Cerebellar nuclear complex (tissue), 1 donor: ENCODE measurements around the gene FSD1L.

ENCODE experiments used
- DNase-seq, 2 experiments: peaks; one replicate each; lab custom pipeline; 2025; lab: John Stamatoyannopoulos, UW

The FSD1L gene

DNA sequence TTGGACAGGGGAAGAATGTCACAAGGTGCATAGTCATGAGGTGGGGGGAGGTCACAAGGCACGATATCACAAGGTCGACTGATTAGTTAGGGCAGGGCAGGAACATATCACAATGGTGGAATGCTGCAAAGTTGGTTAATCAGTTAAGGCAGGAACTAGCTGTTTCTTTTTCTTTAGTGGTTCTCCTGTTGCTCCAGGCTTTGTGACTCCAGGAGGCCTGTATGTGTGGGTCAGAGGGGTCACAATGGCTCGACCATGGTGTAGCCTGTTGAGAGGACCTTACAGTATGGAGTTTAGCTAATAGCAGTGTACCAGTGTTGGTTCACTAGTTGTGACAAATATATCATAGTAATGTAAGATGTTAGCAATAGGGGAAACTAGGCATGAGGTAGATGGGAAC lies 12.4 kb upstream of the FSD1L start:
- no peak for DNase-seq

DNA sequence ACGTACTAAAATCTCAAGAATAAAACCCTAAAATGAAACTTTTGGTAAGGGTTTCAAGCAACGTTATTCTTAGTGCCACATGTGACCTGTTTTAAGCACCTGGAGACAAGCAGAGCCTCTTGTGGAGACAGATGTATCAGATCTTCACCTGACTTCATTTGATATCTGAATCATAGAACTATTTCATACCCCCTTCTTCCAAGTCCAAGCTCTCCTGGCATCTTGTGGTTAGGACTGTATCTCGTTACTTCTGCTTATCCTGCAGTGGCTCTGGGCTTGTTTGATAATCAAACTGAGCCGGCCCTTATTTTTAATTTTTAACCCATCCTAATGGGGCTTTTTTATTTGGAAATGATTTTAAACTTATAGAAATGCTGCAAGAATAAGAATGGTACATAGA lies 11.1 kb upstream of the FSD1L start:
- DNase-seq, result no peak

DNA sequence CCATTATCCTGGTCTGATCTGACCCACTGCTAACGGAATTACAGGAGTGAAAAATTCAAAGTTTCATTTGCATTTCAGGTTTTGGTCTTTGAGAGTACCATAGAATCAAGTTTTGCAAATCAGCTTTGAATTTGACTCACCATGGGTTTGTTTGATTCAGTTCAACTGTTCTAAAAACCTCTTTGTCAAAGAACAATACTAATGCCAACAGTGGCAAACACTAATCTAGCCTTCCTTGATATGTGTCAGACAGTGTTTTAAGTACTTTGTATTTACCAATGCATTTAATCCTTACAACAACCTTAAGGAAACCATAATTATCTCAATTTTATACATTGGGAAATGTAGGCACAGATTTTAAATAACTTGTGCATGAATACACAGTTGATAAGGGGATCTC lies 10.1 kb upstream of the FSD1L start:
- DNase-seq, result no peak

DNA sequence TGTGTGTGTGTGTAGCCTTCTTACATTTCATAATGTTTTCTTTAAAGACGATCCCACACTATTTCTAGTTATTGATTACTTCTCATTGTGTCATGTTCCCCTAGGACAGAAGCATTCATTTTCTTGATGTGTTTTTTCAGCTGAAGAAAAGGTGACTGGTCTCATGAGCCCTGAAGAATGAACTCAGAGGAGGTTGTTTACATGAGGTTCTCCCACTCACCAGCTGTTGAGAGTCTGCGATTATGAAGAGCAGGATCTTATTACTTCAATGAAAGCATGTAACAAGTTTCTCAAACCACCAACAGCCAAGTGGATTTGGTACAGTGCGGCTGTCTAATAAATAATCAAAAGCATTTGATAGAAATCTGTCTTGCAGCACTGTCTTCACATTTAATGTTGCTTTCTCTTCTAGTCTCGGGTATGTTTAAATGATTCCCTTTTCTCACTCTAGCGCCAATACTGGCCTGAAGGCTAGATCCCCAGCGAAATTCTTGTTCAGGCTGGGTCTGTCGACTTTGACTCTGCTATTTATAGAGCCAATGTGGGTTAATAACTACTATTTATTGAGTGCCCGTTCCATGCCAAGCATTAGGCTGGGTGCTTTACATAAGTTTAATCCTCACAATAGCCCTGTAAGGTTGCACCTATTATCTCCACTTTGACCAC lies 9.6 kb upstream of the FSD1L start:
- DNase-seq, result no peak

DNA sequence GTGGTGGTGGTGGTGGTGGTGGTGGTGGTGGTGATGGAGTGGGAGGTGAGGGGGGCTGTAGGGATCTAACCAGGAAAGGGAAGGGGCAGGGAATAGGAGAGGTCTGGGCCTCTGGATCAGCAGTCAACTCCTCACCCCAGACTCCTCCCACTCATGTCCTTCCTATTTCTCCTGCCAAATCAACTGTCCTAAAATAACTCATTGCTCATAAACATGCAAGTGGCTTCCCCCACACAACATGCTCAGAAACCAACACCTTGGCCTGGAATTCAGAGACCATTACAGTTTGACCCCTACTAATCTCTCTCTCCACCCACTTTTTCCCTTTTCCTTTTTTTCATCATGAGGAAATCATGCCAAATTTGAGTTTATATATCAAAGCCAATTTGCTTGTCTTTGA lies 8.4 kb upstream of the FSD1L start:
- no peak for DNase-seq

DNA sequence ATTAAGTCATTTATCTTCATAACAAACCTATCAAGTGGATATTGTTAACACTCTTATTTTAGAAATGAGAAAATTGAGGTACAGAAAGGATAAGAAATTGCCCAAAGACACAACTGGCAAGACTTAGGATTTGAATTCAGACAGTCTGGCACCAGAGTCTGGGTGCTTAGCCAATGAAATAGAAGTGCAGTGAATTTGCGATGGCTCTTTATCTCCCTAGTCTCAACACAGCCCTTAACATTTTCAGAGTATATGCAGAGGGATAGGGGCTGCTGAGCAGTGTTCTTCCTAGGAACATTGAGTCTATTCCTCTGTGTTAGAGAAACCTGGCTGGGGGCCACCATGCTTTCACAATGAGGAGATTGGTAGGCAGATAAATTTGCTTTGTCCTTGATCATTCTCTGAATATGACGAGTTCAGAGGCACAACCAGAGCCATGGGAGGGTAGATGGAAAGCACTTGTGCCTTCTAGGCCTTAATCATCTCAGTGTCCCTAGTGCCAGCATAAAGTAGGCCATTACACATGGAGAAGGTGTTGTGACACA lies 6.1 kb upstream of the FSD1L start:
- no peak for DNase-seq

DNA sequence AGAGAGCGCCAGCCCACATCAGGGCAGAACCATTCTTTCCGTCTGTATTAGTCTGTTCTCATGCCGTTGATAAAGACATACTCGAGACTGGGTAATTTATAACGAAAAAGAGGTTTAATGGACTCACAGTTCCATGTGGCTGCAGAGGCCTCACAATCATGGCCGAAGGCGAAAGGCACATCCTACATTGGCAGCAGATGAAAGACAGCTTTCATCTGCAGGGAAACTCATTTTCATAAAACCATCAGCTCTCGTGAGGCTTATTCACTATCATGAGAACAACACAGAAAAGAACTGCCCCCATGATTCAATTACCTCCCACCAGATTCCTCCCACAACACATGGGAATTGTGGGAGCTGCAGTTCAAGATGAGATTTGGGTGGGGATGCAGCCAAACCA lies 4.7 kb upstream of the FSD1L start:
- no peak for DNase-seq

DNA sequence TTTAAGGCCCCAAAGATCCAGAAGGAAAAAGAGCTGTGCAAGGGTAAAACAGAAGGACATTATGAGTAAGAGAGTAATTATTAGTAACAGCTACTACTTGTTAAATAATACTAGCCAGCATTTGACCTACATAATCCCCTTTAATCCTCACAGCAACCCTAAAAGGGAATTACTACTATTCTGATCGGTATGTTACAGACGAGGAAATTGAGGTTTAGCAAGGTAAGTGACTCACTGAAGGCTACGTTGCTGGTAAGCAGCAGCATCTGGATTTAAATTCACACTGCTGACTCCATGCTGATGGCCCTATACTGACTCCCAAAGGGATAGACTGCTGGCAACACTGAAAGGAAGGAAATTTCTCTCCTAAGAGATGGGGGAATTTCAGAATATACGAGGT lies 3.7 kb upstream of the FSD1L start:
- no peak for DNase-seq

DNA sequence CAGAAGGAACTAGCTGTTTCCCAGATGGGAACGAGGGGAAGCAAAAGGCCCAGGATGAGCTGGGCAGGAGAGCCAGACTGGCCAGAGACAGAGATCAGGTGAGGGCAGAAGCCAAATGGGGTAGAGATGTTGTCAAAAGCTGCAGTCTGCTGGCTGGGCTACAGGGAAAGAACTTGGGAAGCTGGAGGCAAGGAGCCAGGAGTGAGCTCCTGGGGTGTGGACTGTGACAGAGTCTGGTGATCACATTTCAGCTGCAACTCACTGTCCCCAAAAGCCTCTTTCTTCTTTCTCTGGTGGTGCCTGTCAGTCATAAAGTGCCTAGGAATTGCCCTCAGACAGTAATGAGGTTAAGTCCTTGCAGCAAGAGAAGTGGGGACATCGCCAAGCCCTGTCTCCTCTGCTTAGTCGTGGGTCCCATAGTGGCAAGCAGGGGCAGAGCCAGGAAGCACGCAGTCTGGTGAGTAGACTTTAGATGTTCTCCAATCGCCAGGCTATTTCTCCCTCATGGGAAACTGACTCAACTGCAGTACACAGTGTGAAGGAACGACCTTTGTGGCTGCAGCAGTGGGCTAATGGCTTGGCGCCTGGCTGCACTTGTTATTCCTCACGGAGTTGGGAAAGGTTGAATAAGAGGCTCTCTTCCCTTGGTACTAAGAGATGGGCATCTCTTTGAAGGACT lies 2.5 kb upstream of the FSD1L start:
- no peak for DNase-seq

DNA sequence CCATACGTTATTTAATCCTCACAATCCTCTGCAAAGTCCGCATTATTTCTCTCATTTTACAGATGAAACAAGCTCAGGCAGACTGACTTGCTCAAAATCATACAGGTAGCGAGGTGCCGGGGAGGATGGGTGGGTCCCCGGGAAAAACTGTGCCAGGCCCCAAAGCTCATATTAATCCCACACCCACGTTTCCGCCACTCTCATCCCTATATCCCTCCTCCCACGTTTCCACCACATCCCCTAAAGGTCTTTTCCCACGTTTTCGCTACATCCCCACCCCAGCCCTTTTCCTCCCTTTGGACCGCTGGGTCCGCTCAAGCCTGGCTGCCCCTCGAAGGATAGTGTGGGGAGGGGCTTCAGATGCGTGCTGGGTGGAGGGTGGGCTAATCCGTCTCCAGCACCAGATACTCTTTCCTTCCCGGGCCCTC lies 434 bp upstream of the FSD1L start:
- no peak for DNase-seq

DNA sequence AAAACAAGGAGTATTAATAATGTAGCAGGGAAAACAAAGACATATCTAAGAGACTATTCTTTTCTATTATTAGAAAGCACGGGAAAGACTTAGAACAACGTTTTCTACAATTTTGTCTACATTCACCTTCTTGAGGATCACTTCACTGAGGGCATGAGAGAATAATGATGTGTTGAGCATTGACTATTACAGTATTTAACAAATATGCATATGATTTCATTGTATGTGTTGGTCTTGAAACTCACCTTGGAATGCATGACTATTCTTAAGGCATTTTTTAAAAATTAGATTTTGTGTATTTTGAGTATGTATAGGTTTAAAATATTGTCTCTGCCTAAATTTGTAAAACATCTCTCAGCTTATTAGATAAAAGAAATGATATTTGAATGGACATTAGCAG lies 1.2 kb downstream of the FSD1L start:
- DNase-seq, result no peak

DNA sequence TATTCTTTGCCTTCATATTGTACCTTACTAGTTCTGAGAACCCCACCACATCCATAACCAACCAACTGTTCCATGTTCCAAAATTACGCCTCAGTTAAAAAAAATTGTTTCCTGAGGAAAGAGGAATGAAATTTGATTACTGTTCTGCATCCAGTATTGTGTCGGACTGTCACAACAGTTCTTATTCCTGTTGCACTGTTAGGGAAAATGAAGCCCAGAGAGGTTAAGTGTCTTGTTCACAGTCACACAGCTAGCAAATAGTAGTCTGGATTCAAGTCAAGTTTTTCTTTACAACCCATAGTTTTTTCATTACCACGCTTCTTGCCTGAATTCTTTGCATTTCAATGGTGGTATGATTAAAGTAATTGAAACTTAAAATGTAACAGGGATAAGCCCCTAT lies 4.4 kb downstream of the FSD1L start:
- no peak for DNase-seq

DNA sequence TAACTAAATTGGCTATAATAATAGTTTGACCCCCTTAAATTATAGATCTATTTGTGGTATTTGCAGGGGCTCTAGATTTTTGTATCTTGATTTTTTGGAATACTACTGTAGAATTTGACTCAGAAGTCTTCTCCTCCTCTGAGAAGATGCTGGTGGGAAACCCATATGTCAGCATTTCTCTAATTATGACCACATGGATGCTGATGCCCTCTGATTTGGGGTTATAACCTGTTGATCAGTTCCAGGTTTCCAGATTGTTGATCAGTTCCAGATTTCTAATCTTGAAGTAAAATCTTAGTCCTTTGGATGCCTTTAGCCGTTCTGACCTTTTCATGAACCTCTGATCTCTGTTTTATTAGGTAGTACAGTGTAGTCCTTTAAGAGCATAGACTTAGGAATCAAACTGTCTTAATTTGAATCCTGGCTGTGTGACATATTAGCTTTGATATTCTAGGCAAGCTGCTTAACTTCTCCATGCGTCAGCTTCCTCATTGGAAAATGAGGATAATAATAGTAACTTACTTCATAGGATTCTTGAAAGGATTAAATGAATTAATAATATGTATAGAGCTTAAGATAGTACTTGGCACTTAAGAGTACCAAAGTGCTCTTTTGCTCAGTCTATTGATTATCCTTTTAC lies 8.1 kb downstream of the FSD1L start:
- no peak for DNase-seq

DNA sequence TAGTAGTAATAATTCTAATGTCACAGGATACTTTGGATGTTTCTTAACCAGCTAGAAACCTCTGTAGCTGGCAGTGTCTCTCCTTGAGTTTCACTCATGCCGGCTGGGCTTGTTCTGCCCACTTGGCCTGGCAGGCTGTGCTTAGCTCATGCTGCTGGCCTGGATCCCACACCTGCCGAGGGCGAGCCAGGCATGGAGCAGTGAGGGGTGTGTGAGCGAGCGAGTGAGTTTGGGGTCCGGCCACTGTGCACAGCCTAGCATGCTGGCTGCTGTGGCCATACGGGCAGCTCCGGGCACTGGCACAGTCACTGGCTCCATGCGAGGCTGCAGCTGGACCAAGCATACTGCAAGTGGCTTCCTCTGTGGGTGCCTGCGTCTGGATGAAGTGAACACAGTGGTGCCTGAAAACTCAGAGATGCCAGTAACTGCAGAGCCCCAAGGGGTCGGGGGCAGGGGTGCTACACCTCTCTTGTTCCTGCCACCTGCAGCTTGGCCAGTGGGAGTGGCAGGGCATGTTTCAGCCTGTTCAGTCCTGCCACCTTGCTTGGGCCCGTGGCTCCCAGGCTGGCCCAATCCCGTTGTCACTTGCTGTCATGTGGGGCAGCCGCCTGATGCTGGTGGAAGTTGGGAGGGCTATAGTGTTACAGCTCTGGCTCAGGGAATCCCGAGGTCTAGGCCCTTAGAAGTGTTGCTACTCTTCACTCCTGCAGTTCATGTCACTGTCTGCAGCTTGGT lies 9.9 kb downstream of the FSD1L start:
- no peak for DNase-seq

DNA sequence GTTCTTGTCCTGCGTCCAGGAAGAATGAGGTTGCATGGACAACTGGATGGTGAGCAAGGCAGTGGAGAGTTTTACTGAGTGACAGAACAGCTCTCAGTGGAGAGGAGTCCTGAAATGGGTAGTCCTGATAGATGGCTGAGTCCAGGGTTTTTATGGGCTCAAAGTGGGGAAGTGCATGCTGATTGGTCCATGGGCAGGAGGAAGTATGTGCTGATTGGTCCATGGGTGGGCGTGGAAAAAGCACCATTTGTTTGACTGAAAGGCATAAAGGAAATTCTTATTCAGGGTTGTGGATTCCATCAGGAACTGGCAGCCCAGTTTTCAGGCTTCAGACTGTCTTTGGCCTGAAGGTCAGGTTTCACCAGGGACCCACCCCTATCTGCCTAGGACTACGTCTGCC lies 10.6 kb downstream of the FSD1L start:
- no peak for DNase-seq

DNA sequence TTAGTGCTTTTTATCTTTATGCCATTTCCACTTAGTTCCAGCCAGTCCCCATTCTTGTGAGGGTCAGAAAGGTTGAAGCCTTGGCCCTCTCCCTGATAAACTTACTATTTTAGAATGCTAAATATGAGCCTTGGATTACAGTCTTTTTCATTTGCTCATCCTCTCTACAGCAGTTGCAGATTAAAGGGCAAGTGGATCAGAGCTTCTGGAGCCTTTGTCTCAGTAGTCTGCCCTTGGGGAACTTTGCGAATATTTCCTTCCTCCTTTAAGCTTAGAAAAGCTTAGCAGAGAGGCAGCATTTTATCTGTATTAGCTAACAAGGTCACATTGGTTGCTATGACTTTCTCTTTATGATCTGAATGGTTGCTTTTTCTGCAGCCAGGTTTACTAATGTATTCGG lies 11.5 kb downstream of the FSD1L start:
- no peak for DNase-seq

DNA sequence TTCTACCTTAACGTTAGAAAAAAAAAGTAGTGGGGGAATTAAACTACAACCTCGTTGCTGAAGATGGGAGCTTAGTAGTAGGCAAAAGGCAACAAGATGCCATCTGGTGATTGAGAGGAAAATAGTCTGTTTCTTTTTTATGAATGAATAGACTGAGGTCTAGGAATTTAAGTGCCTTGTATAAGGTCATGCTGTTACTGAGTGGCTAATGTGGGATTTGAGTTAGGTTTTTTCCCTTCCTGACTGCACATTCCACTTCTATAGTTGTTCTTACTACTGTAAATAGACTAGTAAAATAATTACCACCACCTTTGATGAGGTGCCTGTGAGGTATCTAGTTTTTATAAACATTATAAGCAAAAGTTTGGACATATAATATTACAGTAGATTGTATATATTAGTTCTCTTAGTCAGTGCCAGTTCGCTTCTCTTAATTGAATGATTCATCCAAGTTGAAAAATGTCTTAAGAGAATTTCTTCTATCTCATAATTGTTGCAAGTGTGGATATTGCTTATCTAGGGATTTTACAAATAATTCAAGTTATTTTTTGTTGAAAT lies 19.1 kb downstream of the FSD1L start:
- DNase-seq, result no peak

DNA sequence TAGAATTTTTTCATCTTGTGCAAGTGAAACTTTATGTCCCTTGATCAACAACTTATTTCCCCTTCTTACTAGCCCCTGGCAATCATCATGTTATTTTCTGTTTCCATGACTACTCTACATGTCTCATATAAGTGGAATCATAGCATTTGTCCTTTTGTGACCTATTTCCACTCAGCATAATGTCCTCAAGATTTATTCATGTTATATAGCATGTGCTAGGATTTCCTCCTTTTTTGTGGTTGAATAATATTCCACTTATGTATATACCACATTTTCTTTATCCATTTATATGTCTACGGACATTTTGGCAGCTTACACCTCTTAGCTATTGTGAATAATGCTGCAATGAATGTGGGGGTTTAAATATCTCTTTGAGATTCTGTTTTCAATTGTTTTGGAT lies 21.0 kb downstream of the FSD1L start:
- DNase-seq, result no peak

DNA sequence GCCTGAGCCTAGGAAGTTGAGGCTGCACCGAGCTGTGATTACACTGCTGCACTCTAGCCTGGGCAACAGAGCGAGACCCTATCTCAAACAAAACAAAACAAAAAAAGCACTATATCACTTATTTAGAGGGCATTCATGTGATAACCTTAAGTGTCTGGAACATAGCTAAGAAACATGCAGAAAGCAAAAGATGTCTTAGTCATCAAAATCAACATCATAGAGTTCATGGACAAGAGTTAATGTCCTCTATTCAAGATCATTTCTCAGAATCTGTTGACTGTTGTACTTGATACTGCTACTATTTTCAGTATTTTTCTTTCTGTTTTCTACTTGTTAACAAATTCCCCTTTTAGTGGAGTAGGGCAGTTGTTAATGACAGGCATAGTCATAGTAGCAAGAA lies 25.4 kb downstream of the FSD1L start:
- DNase-seq, result no peak

DNA sequence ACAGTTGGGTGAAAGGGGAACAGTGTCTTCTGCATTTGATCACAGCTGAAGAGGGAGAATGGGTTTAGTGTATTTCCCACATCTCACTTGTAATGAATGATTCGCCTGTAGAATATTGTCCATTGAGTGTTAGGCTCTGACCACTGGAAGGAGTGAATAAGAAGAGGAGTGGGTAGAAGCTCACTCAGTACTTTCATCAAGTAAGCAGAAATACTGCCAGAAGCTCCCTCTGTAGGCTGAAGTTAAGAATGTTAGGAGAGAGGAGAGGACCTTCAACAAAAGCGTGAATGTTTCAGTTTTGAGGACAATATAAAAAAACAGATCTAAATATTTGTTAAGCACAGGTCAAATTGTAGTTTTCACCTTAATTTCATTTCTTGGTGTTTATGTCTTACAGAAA lies 27.5 kb downstream of the FSD1L start:
- no peak for DNase-seq

DNA sequence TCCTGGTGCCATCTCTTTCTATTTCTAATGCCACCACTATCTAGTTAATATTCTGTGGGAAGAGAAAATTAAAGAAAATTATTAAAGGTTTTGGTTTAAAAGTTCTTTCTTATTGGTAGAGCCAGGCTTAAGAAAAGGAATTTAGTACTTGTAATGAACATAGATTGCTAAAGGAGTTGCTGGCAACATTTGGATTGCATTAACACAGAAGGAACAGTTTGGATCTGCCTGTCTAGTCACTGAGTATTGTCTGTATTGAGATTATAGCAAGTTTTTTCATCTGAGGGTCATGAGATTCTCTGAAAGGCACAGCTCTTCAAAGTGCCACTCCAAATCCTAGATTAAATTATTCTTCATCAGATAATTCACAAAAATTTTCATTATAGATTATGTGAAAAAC lies 32.0 kb downstream of the FSD1L start:
- DNase-seq, result no peak

DNA sequence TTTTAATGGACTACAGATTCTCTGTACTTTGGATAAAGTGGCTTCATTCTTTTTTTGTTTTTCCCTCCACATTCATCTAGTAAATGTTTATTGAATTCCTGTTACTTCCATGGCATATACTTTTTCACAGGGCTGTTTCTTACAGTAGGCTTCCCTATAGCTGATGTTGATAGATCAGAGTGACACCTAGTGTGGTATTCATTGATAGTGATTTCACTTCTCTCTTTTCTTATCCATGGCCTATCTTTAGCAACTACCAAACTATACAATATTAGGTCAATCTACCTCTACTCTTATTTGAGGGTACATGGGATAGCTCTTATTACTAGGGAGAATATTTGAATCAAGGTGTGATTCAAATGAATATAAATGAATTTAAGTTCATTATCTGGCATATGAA lies 35.8 kb downstream of the FSD1L start:
- DNase-seq, result no peak
